Embryonic facial prominence (tissue), 1 donor: Measurements from ENCODE around the gene TROAP.

ENCODE experiments used
- DNase-seq: peaks from one replicate; pipeline ENCODE4 v3.0.0-alpha.2; 2016; ENCODE audit errors: extremely low spot score

The TROAP gene

GRCh38 chr12:49342066-49342913, 19.2 kb downstream of the TROAP start:
- DNase-seq = peak; percentile 33

DNA sequence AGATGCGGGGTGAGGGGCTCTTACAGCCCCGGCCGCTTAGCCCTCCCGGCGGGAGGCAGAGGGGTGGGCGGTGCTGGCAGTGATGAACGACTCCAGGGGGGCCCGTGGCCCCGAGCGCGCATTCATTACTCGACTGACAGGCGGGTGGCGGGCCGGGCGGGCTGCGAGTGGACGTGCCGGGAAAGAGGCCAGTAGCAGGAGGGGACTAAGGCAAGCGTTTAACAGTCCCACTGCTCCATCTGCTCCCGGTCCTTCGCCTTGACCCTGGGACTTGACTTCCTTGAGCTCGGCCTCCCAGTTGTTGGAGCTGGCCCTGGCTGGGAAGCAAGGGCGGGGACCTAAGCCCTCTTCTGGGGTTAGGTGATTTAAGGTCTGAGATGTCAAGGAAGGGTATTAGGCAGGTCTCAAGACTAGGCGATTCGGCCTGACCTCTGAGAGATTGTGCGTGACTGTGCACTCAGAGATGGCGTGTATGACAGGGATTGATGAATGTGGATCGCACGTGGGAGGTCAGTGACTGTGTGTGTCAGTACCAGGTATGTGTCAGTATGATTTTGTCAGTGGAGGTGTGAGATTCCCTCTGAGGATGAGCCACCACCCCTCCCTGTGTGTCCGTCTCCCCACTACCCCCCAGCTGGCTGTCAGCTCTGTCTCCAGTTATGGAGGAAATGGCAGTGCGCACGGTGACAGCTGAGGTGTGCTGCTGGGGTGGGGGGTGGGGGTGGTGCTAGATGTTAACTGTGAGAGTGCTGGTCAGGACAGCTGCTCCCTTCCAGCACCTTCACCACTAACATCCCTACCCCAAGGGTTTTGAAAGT, 20.1 kb downstream of the TROAP start:
- no peak for DNase-seq

DNA sequence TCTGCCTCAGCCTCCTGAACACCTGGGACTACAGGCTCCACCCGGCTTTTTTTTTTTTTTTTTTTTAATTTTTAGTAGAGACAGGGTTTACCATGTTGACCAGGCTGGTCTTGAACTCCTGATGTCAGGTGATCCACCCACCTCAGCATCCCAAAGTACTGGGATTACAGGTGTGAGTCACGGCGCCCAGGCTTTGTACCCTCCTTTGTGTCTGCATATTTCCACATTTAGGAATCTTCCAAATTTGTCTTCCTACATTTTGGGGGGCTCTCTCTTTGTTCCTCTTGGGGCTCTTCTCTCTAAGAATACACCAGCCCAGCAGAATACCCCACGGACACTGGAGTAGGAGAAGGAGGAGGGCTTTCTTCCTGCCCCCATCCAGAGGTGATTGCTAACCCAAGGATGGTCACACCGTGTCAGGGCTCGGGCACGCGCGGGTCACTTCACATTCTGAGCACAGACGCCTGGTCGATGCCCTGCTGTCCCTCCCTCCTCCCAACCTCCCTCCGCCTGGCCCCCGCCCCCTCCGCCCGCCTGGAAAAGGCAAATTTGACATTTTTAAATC, 21.5 kb downstream of the TROAP start:
- DNase-seq = no peak

- DNase-seq = no peak
Observed at GRCh38 chr12:49345051-49345824, 22.2 kb downstream of the TROAP start.

DNA sequence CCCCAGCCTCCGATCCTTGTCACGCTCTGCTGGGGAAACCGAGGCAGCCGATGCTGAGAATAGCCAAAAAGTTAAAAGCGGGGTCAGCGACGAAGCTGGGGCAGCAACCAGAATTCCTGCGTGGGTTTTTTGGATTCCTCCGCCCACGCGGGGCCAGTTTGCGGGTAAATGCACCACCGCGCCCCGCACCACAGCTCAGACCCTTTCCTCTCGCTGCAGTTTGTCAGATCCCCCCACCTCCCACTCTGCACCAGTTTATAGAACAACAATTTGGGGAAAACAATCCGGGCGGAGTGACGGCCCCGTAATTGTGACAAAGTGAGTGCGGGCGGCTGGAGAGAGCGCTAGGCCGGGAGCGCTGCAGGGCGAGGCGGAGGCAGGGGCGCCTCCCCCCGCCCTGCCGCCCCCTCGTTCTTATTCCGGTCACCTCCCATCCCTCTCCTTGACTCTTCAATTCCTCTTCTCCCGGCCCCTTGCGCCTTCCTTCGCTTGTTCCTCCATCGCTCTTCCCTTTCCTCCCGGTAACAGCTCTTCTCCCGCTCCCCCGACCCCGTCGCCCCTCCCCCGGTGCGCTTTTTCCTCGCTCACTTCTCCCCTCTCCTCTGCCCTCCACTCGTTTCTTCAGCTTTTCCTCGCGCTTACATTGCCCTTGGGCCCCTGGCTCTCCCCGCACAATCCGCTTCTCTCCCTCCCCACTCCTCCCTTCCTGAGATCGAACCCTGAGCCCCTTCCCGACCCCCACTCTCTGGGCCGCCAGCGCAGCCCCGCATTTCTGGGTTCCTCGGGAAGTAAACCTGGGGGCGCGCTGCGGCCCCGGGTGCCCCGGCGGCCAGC, 23.0 kb downstream of the TROAP start:
- no peak for DNase-seq

- DNase-seq = no peak
Observed at GRCh38 chr12:49346659-49347310, 23.7 kb downstream of the TROAP start, which contains the start of gene DNAJC22. Gene DNAJC22, plus strand, starts transcription at chr12:49346888. Its CDS starts 1,985 bp downstream, at chr12:49348873.

DNA sequence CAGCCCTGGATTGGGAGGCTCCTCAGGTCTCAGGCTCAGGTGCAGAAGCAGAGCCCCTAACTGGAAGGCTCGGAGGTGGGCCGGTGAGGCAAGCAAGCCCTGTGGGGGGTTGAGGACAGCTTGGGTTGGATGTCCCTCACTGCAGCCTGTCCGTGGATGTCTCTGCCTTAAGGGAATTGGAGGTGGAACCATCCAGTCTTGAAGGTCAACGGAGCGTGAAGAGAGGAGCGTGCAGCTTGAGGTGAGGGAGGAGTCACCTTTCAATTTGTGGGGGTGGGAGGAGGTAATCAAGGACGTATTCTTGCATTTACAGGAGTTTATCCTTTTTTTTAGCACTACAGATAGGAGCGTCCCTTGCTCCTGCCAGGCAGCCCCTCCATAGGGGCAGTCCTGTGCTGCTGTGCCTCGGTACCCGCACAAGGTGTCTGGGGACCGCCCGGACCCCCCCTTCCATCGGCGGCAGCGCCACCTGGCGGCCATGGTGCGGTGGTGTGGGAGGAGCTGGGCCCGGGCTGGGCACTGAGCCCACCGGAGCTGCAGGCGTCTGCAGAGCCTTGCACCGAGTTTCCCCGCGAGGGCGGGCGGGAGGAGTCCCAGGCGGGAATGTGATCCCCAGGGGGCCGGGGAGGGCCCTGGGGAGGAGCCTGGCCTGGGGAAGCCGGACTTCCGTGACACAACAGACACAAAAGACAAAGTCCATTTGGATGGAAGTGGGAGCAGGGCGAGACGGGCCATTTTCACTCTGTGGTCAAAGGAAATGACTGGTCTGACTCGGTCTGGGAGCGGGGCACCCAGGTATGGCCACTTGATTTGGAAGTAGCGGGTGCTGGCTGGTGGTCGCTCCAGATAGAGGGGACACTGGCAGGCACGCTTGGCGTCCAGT, 24.5 kb downstream of the TROAP start:
- DNase-seq = no peak

DNA sequence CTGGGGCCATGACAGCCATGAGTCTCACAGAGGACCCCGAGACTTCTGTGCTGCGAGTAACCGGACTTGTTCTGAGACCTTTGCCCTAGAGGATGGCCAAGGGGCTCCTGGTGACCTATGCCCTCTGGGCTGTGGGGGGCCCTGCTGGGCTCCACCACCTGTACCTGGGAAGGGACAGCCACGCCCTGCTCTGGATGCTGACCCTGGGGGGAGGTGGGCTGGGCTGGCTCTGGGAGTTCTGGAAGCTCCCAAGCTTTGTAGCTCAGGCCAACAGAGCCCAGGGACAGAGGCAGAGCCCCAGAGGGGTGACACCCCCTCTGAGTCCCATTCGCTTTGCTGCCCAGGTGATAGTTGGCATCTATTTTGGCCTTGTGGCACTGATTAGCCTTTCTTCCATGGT, 25.7 kb downstream of the TROAP start:
- DNase-seq = no peak

- no peak for DNase-seq
Observed at GRCh38 chr12:49349266-49349665, 26.2 kb downstream of the TROAP start.

DNA sequence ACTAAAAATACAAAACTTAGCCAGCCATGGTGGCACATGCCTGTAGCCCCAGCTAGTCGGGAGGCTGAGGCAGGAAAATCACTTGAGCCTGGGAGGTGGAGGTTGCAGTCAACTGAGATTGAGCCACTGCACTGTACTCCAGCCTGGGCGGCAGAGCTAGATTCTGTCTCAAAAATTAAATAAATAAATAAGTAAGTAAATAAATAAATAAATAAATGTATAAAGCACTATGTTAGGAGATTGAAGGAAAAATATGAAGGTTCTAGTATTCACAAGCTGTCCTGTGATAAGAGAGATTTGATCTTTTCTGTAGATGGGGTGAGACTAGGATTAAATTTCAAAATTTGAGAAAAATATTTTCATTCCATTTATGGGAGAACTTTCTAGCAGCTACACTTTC, 29.3 kb downstream of the TROAP start:
- DNase-seq = no peak

- DNase-seq = no peak
Observed at GRCh38 chr12:49355913-49356312, 32.9 kb downstream of the TROAP start.

DNA sequence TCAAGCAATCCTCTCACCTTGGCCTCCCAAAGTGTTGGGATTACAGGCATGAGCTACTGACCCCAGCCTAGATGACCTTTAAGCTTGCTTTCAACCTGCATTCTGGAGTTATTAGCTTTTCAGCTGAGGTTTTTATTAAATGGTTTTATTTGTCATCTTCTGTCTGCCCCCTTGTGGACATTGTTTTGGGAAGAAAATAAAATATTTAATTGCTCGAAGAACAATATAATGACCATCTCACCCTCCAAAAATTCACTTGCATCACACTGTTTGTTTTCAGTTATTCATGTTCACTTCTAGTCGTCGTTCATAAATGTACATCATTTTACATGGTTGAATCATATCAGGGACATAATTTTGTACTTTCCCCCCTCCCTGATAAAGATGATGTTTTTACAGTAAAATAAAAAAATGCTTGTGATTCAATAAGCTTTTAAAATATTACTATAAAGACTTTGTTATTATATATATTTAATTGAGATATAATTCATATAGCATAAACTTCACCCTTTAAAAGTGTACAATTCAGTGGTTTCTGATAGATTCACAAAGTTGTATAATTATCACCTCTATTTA, 34.1 kb downstream of the TROAP start:
- DNase-seq = no peak

GRCh38 chr12:49358483-49359141, 35.6 kb downstream of the TROAP start:
- no peak for DNase-seq

DNA sequence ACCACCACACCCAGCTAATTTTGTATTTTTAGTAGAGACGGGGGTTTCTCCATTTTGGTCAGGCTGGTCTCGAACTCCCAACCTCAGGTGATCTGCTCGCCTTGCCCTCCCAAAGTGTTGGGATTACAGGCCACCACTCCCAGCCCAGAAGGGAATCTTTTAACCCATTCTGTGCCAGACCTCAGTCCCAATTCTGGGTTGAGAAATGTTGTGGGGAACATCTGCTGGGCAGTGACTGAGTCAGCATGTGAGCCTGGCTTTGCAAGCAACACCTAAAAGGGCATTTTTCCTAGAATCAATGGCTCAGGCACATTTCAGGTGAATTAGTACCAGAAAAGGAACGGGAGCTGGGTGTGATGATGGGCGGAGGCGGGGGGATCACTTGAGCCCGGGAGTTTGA, 36.6 kb downstream of the TROAP start:
- DNase-seq = no peak

DNA sequence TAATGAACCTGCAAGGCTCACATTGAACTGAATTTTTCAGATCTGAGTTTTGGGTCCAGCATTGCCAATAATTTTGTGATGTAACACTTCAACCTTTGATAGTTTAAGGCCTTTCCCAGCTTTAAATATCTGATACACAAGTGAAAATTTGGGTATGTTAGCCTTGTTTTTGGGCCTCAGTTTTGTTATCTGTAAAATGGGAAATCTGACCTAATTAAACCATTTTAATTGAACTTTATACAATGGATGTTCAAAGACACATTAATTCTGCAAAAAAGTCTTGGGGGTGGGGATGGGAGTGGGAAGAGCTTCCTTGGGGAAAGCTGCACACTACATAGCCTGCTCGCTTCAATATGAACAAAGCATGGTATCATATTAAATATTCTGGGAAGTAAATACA, 39.0 kb downstream of the TROAP start:
- DNase-seq = no peak

DNA sequence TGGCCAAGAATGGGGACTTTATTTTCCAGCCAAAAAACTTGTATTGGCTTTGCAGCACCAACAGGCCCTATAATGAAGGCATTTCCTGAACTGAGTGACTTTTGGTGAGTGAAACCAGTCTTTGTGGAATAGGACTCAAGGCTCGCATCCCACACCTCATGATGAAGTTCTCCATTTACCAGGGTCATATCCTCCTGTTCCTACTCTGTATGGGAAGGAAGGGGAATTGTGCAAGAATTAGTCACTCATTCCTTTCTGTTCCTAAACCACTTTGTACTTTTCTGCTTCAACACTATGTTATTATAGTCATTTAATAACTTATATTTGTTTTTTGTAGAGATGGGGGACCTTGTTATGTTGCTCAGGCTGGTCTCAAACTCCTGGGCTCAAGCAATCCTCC, 41.9 kb downstream of the TROAP start:
- no peak for DNase-seq

GRCh38 chr12:49365542-49365941, 42.5 kb downstream of the TROAP start:
- DNase-seq = no peak

DNA sequence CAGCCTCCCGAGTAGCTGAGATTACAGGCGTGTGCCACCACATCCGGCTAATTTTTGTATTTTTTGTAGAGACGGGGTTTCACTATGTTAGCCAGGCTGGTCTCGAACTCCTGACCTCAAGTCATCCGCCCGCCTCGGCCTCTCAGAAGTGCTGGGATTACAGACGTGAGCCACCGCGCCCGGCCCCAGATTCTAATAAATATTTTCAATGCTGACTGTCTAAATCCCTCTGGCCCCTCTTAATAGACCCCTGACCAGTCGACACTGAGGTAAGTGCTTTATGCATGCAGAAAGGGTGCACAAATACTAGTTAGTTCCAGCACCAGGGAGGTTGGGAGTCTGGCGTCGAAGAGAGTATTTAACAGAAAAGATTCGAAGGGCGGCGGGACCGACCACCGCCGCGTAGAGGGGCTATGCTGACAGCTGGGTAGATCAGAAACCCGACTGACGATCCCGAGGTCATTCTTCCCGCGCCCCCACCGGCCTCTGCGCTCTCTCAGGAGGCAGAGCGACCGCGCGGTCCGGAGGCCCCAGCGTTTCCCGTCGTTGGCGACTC, 43.1 kb downstream of the TROAP start:
- DNase-seq = no peak
